Skin of body (tissue), 2 donors: Measurements from ENCODE around the gene PIP4K2A. TPM values are rescaled to one million over a fixed set of nuclear protein-coding genes. Genes with fewer than 3 reads are reported as not detected.
"Not testable (repeated sequence)": the region's sequence is repeated elsewhere in the genome, so short reads cannot be mapped to it uniquely, and the experiment has no call there.

ENCODE experiments used
- DNase-seq: peaks from one replicate; lab custom pipeline; 2025; lab: John Stamatoyannopoulos, UW
- total RNA-seq: library from RNA; depleted of rRNA; stranded (reverse); fragments of >200 nt; gene quantifications from one replicate; pipeline ENCODE4 v1.2.3, GENCODE V29; 2014

Gene PIP4K2A
- total RNA-seq, 1 donor from 2014 or later: 22.1 TPM

DNA sequence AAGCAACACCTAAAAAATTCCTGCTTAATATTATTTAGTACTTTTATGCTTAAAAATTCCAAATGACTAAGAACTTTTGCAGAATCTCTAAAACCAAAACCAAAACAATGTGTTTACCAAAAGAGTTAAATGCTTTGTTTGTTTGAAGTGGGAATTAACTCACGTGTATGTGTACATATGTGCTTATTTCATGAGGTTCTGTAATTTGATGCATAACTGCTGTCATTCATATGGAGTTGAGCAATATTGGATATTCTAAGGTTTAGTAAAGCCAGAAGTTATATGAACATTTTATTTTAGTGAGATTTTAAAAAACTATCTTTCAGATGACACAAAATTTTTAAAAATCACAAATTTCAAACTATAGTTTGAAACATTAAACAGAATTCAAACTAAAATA is 157.1 kb downstream of the PIP4K2A start:
- no peak for DNase-seq

DNA sequence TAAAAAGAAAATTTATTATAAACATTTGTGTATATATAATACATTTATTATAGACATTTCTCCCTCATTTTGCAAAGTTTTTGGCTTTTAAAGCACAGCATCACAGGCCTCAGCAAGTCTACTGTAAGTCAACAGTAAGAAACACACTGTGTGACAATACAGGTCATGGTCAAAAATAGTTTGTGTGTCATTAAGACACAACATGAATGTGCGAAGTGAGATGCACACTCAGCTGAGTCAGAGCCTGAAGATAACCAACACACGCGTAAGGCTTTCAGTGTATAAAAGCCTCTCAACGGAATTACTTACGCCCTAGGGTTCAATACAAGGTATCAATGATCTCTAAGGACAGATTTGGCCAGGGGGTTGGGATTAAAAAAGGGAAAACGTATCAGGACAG is 157.6 kb downstream of the PIP4K2A start:
- DNase-seq: no peak

DNA sequence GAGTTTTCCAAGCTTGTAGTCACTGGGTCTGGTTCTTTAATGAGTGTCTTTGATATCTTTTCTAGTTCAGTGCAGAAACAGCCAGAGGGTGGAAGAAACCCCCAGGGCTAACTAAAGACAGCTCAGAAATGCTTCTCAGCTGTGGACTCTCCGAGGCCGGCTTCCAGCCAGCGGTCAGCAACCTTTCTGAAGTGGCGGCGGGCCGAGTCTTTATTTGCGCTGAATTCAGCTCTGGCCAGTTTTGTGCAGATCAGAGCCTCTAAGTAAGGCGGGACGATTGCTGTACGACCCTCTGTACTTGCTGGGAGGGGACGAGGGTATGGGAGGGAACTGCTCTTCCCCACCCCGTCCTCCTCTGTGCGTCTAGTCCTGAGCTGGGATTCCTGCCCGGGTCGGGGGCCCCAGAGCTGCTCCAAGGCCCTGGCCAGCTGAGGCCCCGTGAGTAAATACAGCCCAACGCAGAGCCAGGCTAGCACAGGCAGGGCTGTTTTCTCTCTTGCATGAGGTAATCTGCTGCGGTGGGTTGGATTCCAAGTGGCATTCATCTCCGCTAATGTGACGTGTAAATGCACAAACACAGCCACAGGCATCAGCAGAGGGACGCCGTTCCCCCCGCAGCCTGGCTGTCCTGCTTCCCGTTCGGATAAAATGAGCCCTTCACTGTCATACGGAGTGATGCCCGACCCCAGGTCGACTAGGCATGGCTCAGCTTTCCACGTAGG is 159.8 kb downstream of the PIP4K2A start:
- peak; percentile 93 for DNase-seq

DNA sequence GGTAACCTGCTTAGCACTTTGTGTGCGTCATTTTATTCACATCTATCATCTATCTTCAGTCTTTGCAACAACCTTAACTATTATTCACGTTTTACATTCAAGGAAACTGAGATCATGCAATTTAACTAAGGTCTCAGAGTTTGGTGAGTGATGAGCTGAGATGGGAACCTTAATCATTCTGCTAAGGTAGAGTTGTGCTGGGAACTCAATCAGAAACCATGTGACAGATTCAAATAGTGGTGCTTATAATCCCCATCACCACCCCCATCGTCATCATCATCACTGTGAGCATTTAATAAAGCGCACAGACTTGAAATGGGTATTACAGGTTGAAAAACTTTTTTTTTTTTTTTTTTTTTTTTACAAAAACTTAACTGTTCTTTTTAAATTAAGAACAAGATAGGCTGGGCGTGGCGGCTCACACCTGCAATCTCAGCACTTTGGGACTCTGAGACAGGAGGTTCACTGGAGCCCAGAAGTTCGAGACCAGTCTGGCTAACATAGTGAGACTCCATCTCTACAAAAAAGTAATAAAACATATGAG is 160.9 kb downstream of the PIP4K2A start:
- no peak for DNase-seq

DNA sequence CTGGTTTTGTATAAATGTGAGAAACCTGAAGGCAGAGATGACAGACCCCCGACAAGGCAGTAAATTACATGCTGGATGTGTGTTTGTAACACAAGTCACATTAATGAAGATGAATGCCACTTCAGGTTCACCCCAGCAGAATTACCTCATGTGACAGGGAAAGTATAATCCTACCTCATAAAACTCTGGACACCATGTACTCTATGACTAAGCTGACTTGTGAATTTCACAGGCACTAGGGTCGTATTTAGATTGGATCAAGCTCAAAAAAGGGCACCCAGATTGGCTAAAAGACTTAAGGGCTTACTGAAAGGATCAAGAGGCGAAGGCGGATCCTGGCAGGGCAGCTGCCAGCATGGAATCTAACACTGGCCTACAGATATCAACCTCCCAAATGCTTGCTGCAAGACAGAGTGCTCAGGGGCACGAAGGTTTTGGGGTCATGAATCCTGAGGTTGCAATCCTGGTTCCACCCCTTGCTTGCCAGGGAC is 161.4 kb downstream of the PIP4K2A start:
- no peak for DNase-seq

DNA sequence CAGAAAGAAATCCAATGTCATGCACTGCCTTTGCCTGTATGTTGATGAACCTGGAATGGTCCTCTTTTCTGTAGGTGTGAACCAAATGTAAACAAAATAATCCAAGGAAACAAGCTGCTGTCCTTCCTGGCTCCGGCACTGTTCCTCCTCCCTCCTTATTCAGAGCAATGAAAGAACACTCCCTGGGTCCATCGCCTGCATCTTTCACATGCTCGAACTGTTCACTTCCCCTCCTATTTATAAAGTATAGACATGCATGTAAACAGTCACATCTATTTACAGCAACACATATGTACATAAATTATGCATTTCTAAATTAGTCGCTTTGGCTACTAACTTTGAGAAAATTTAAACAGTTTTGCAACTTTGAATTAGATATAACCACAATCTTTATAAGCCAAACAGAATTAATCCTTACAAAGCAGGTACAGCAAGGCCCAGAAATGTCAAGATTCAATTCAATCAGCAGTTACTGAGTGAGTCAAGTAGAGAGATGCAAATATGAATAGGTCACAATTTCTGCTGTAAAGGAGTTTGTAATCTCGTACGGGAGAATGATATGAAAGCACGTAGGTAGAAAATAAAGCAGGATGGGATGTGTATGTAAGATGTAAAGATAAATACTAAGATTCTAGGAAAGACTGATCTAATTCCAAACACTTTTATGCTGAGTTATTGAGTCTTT is 162.6 kb downstream of the PIP4K2A start:
- DNase-seq: no peak

DNA sequence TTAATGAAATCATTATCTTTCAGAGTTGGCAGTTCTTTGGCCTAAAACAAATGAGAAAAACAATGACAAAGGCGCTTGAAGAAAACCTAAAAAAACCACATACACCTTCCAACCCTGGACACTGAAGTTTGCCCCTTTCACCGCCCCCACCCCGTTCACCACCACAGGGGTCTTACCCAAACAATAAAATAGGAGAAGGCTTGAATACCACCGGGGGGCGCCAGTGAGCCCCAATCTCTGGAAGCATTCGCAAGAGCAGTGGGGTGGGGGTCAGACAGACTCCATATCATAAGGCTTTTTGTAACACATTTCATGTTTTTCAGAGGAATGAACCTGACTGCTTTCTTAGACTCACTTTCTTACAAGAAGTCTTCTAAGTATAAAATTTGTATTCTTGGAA is 163.6 kb downstream of the PIP4K2A start:
- DNase-seq: no peak

DNA sequence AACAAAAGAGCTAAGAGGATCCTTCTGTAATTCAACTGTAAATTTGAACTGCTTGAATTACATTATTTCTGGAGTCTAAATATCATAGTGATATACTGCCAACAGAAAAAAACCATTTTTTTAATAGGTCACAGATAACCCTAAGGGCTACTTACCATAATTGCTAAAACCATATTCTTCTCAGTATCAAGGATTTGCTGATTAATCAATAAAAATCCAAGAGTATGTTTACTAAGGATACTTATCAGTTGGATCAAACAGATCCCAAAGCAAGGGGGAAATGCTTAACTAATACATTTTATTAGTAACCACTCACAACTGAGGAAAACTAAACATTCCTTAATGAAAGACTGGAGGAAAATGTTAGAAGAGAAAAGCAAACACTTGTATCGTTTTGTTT is 166.0 kb downstream of the PIP4K2A start:
- DNase-seq: no peak

DNA sequence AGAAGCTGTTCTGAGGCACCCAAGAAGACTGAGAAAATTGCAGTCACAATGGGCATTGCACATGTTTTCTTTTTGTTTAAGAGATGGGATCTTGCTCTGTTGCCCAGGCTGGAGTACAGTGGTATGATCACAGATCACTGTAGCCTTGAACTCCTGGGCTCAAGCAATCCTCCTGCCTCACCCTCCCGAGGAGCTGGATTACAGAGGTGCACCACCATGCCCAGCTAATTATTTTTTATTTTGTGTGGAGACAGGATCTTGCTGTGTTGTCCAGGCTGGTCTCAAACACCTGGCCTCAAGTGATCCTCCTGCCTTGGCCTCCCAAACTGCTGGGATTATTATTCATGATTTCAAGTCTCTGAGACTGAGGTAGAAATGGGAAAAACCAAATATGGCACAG is 168.7 kb downstream of the PIP4K2A start:
- DNase-seq: no peak

DNA sequence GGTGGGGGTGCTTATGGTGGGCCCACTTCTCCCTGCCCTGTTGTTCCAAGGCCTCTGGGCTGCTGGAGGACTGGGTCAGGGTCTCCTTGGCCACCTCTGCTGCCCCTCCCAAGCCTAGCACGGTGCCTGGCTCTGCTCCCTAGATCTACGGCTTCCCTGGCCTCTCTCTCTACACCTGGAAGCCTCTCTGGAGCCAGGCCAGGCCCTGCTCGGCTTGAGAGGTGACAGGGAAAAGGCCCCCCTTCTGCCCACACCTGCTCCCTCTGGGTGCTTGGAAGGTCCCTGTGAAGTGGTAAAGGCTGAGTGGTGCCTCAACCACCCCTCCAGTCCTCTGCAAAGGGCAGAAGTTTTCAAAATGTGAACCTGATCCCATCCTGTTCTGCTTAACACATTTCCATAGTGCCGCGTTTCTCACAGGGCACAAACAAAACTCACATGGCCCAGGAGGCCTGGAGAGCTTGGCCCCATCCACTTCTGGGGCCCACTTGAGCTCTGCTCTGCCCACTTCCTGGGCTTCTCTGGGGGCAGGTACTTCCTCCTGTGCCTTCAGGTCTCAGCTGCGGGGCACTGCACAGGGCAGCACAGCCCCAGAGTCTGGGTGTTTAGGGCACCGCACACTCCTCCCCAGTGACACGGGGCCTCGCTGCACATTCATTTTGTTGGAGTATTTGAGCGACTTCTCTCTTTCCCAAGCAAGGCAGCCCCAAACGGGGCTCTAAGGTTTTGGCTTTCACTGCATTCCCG is 169.9 kb downstream of the PIP4K2A start:
- no peak for DNase-seq

DNA sequence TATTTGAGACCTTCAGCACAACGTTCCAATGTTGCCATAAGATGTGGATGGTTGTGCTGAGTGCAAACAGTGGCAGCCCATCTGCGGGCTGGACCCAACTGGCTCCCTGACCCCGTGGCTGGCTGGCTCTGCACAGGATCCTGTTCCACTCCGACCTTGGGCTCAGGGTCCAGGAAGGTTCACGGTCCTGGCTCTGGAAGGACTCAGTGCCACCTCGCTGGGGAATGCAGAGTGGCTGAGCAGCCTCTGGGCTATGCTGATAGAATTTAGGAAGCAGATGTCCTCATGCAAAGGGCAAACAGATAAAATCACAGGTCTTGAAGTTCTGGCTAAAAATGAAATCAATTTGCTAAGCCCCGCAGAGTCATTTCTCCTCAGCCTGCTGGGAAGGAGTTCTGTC is 171.6 kb downstream of the PIP4K2A start:
- no peak for DNase-seq

DNA sequence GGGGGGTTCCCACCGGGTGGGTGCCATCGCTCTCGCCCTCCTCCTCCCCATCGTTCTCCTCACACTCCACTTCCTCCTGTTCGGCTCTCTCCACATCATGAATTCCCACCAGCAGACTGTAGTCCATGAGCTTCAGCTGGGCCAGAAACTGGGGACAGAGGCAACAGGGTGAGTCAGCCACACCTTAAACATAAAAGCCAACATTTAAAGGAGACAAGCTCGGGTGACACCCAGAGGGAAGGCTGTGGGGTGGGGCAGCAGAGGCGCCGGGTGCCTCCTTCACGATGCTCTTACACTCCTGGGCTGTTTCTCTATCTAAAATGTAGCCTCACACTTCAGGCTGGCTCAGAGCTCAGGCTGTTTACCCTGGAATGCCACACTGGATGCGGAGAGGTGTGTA is 172.5 kb downstream of the PIP4K2A start:
- DNase-seq: no peak

DNA sequence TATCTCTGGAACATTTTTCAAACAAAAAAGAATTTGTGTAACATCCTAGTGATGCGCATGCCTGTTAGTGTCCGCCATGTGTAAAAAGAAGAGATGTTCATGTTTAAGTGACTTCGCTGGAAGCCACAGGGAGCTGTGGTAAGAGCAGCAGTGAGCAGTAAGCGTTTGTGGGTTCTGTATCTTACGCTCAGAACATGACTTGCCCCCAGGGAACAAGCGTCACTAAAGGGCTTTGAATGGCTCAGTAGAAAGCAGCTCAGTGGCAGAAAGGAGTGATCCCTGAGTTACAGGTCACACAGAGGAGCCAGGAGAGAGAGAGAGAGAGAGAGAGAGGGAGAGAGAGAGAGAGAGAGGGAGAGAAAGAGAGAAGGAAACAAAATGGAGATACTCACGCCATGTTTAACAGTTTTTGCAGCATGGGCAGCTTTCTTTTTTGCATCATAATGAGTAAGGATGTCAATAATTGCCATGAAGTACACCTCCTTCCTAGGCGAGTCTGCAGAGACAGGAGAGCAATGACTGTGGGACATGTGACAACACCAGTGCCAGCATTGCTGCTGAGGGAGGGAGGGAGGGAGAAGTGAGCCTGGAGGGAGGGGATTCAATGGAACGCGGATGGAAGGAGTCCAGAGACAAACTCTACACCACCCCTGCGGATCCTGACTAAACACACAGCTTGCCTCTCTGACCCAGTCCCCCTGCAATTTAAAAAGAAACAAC is 174.6 kb downstream of the PIP4K2A start:
- DNase-seq: no peak

DNA sequence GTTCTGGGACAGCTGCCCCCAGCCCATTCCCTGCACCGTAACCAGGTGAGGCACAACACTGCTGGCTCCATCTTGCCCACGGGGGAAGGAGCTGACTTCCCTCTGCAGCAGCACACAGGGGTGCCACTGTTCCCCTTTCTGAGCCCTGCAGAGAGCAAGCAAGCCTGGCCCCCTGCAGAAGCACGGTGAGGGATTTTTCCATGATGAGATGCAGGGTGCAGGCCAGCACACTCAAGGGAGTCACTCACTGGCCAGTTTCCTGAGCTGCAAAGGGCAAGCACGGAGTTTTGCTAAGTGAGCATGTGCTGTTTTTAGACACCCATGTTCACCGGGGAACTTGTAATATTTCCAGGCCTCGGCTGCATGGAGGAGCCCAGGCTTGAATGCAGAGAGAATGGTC is 176.6 kb downstream of the PIP4K2A start:
- no peak for DNase-seq

DNA sequence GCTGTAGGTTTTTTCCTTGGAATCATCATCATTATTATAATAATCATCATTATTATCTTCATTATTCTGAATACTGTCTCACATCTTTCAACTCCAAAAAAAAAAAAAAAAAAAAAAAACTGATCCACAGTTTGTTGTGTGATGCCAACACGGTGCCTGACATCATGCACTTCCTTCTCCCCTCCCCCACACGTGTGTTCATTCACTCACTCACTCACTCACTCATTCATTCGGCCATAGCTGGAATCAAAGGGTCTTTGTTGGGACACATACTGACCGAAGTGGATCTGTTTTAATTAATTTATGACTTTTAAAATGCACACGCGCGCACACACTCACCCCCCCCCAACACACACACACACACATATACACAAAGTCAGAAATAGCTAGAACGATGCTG is 177.8 kb downstream of the PIP4K2A start:
- DNase-seq: no peak

DNA sequence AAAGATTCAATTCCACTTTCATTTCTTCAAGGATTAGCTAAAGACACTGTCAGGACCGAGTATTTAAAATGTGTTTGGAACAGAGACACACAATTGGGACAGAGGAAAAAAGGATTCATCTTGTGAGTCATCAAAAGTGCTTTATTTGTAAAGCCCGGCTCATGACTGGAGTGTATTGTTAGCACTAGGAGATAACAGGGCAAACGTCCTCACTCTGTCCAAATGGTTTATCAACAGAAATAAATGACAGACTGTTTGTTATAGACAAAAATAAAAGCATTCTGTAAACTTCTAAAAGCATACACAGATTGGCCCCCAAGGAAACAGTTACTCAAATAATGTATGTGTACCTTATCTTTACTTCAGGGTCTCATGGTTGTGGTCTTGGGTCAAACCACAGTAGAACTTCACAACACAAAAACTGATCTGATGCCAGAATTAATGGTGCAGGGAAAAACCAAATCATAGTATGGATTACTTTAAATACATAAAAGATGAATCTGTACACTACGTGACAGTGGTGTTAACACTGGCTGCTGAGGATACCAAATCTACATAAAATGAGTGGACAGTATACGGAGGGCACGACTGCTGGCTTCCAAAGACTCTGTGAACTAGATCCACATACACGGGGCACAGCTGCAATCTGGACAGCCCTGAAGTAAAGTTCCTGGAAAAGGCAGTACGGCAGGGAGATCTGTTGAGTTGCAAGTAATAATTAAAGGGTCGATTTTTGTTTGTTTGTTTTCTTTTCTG is 179.4 kb downstream of the PIP4K2A start:
- DNase-seq: no peak

DNA sequence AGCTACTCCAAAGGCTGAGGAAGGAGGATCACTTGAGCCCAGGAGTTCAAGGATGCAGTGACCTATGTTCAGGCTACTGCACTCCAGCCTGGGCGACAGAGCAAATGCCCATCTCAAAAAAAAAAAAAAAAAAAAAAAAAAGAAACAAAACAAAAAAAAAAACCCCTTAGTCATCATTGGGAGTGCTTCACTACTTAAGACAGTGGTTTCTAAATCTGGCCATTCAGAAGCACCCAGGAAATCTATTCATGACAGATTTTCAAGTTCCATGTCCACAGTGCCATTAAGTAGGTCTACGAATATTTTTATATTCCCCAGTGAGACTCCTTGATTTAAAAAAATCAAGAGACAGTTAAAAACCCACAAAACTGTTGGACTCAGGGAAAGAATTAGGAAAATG is 182.9 kb downstream of the PIP4K2A start:
- DNase-seq: no peak

DNA sequence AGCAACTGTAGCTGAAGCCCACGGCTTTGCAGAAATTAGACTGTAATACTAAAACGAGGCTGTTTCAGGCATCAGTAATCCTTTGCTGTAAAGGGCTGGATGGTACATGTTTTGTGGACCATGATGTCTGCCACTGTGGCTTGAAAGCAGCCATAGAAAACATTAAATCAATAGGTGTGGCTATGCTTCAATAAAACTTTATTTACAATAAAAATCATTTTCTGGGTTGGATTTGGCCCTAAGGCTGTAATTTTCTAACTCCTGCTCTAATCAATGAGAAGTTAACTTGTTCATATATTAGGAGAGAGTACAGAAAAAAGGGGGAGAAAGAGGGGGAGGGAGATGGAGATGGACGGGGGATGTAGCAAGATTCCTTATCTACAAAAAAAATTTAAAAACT is 183.4 kb downstream of the PIP4K2A start:
- DNase-seq: no peak

DNA sequence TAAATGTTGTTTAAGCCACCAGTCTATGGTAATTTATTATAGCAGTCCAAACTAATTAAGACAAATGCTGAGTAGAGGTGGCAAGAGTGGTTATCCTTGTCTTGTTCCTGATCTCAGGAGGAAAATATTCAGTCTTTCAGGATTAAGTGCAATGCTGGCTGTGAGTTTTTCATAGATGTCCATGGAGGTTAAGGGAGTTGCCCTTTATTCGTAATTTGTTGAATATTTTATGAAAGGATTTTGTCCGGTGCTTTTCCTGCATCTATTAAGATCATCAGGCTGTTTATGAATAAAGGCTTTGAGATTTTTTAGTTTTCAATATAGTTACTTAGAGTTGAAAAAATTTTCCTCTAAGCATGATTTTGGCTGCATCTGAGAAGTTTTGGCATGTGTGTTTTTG is 186.9 kb downstream of the PIP4K2A start:
- no peak for DNase-seq

DNA sequence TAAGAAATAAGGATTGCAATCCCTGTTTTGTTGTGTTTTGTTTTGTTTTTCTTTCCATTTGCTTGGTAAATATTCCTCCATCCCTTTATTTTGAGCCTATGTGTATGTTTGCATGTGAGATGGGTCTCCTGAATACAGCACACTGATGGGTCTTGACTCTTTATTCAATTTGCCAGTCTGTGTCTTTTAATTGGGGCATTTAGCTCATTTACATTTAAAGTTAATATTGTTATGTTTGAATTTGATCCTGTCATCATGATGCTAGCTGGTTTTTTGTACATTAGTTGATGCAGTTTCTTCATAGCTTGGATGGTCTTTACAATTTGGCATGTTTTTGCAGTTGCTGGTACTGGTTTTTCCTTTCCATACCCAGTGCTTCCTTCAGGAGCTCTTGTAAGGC is 190.0 kb downstream of the PIP4K2A start:
- not testable (repeated sequence) for DNase-seq

DNA sequence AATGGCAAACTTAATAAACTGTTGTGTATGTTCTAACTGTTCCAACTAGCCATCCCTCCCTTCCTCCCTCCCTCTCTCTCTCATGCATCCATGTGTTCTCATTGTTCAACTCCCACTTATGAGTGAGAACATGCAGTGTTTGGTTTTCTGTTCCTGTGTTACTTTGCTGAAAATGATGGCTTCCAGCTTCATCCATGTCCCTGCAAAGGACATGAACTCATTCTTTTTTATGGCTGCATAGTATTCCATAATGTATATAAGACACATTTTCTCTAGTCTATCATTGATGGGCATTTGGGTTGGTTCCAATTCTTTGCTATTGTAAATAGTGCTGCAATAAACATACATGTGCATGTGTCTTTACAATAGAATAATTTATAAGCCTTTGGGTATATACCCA is 193.7 kb downstream of the PIP4K2A start:
- DNase-seq: not testable (repeated sequence)
